Neural cell (in vitro differentiated cells): ENCODE measurements around the gene RCVRN. TPM values are rescaled to one million over a fixed set of nuclear protein-coding genes. Genes with fewer than 3 reads are reported as not detected.

Experiments used
- H2AFZ ChIP-seq: fragments of 200-600, 300-800 bp; sonication (generic), shearing (Covaris generic); 2 replicates; pipeline ENCODE4 v1.6.0; 2014; ENCODE audit warnings: low read depth, mild to moderate bottlenecking, antibody characterized with exemption, low read length, moderate library complexity
- H3F3A ChIP-seq: fragments of 200-600 bp; shearing (Covaris generic); 2 replicates; pipeline ENCODE4 v1.6.1; 2016; ENCODE audit warnings: mild to moderate bottlenecking, moderate library complexity, mixed read lengths, antibody characterized with exemption, low read length; ENCODE audit not compliant: insufficient read depth, poor library complexity, severe bottlenecking
- H3K27ac ChIP-seq: fragments of 200-600, 300-800 bp; sonication (generic), shearing (Covaris generic); 2 replicates; pipeline ENCODE4 v1.5.1; 2014; ENCODE audit warnings: mild to moderate bottlenecking, low read length, moderate library complexity
- H3K27me3 ChIP-seq: fragments of 300-800, 200-600 bp; sonication (generic), shearing (Covaris generic); 2 replicates; pipeline ENCODE4 v1.6.0; 2014; ENCODE audit warnings: mild to moderate bottlenecking, low read depth, low read length, moderate library complexity; ENCODE audit not compliant: insufficient read depth
- H3K36me3 ChIP-seq: fragments of 300-800, 200-600 bp; sonication (generic), shearing (Covaris generic); 2 replicates; pipeline ENCODE4 v1.5.1; 2014; ENCODE audit warnings: mild to moderate bottlenecking, antibody characterized with exemption, low read length, moderate library complexity; ENCODE audit not compliant: insufficient read depth
- H3K4me2 ChIP-seq: fragments of 300-800, 200-600 bp; sonication (generic), shearing (Covaris generic); 2 replicates; pipeline ENCODE4 v1.6.0; 2014; ENCODE audit warnings: mild to moderate bottlenecking, low read length
- H3K4me3 ChIP-seq: fragments of 300-800, 200-600 bp; sonication (generic), shearing (Covaris generic); 2 replicates; pipeline ENCODE4 v1.5.1; 2014; ENCODE audit warnings: mild to moderate bottlenecking, low read length, moderate library complexity
- H3K79me2 ChIP-seq: fragments of 200-600 bp; shearing (Covaris generic); replicated peaks from 2 replicates; pipeline ENCODE4 v1.6.0; 2014; ENCODE audit warnings: mild to moderate bottlenecking, low read length, moderate library complexity; ENCODE audit not compliant: insufficient read depth
- H3K9ac ChIP-seq: fragments of 300-800, 200-600 bp; sonication (generic), shearing (Covaris generic); 2 replicates; pipeline ENCODE4 v1.6.1; 2016; ENCODE audit warnings: mild to moderate bottlenecking, low read length, mixed read lengths
- H3K9me2 ChIP-seq: fragments of 200-600 bp; shearing (Covaris generic); 2 replicates; pipeline ENCODE4 v1.6.1; 2016; ENCODE audit warnings: mild to moderate bottlenecking, low read length, mixed read lengths; ENCODE audit not compliant: insufficient read depth
- H3K9me3 ChIP-seq: fragments of 200-600, 300-800 bp; sonication (generic), shearing (Covaris generic); 2 replicates; pipeline ENCODE4 v1.6.1; 2016; ENCODE audit warnings: mild to moderate bottlenecking, mixed run types, low read length, moderate library complexity, mixed read lengths
- H4K20me1 ChIP-seq: fragments of 200-600 bp; shearing (Covaris generic); 2 replicates; pipeline ENCODE4 v1.6.1; 2016; ENCODE audit warnings: mild to moderate bottlenecking, mixed run types; ENCODE audit not compliant: insufficient read depth
- EP300 ChIP-seq: fragments of 450-650 bp; conservative IDR thresholded peaks from 2 replicates; pipeline ENCODE4 v1.6.1; 2014; ENCODE audit warnings: antibody characterized with exemption, mild to moderate bottlenecking, moderate library complexity; ENCODE audit not compliant: poor library complexity, severe bottlenecking
- EZH2 ChIP-seq: fragments of 200-600, 300-800 bp; shearing (Covaris generic), sonication (generic); IDR thresholded peaks from 2 replicates; pipeline ENCODE4 v1.6.1; 2014; ENCODE audit warnings: antibody characterized with exemption, low read length, borderline replicate concordance, mild to moderate bottlenecking; ENCODE audit not compliant: insufficient read depth, poor library complexity, severe bottlenecking
- MXI1 ChIP-seq: fragments of 450-650 bp; conservative IDR thresholded peaks from 2 replicates; pipeline ENCODE4 v1.6.1; 2014; ENCODE audit warnings: antibody characterized with exemption, mild to moderate bottlenecking; ENCODE audit not compliant: poor library complexity, severe bottlenecking
- POLR2AphosphoS5 ChIP-seq: IDR thresholded peaks from 2 replicates; pipeline ENCODE4 v1.6.1; 2012
- RAD21 ChIP-seq: fragments of 450-650 bp; conservative IDR thresholded peaks from 2 replicates; pipeline ENCODE4 v1.6.1; 2014; ENCODE audit warnings: antibody characterized with exemption, mild to moderate bottlenecking, moderate library complexity
- SMC3 ChIP-seq: fragments of 450-650 bp; conservative IDR thresholded peaks from 2 replicates; pipeline ENCODE4 v1.6.1; 2014; ENCODE audit warnings: antibody characterized with exemption, mild to moderate bottlenecking, moderate library complexity; ENCODE audit not compliant: poor library complexity
- TAF1 ChIP-seq: IDR thresholded peaks from 2 replicates; pipeline ENCODE4 v1.6.1; 2012; ENCODE audit warnings: low read depth
- polyA plus RNA-seq: library from polyadenylated mRNA; depleted of rRNA; stranded (reverse); fragments of >200 nt; gene quantifications from 2 replicates; pipeline ENCODE4 v1.2.3, GENCODE V29; 2014
- TF ChIP-seq, protein P1 (sequence below): fragments of 450-650 bp; IDR thresholded peaks from 2 replicates; pipeline ENCODE4 v1.5.1; 2014; ENCODE audit warnings: antibody characterized with exemption, mild to moderate bottlenecking, moderate library complexity; ENCODE audit not compliant: poor library complexity, severe bottlenecking
- TF ChIP-seq, protein P2 (sequence below): IDR thresholded peaks from 2 replicates; pipeline ENCODE4 v1.6.1; 2012; ENCODE audit warnings: borderline replicate concordance

The RCVRN gene
- polyA plus RNA-seq, 1 donor from 2014 or later, result 1.1 TPM

DNA sequence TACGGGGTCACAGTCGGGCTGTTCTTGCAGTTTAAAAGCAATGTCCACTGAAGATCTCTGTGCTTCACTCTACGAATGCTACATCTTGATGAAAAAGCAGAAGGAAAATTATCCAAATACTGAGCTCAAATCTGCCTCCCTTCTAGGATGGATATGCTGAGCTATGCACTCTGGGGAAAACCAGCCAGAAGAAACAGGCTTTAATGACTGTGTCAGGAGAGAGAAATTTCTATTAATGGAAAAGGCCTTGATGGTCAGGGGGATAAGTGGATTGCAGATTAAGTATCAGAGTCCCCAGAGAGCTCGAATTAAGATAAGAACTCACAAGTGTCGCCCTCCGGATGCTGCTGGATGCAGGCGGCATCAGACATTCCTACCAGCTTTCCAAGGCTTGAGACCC is 39.6 kb upstream of the RCVRN start:
- Histone ChIP-seq H4K20me1 (no peaks in the 10 kb centered on the region), H3F3A (no peaks in the 10 kb centered on the region), H3K9me3 (no peaks in the 10 kb centered on the region), H2AFZ (no peak overlapping the region), H3K4me3 (no peak overlapping the region), H3K27me3 (no peaks in the 10 kb centered on the region), H3K9me2 (no peaks in the 10 kb centered on the region), H3K36me3 (no peaks in the 10 kb centered on the region), H3K9ac (no peak overlapping the region), H3K4me2 (no peak overlapping the region), H3K27ac (no peak overlapping the region), H3K79me2 (no peaks in the 10 kb centered on the region)
- TF ChIP-seq TAF1 (no peak), POLR2AphosphoS5 (no peak), SMC3 (no peak), RAD21 (no peak), MXI1 (no peak), EP300 (no peak), EZH2 (no peak)
- TF ChIP-seq, protein P1, sequence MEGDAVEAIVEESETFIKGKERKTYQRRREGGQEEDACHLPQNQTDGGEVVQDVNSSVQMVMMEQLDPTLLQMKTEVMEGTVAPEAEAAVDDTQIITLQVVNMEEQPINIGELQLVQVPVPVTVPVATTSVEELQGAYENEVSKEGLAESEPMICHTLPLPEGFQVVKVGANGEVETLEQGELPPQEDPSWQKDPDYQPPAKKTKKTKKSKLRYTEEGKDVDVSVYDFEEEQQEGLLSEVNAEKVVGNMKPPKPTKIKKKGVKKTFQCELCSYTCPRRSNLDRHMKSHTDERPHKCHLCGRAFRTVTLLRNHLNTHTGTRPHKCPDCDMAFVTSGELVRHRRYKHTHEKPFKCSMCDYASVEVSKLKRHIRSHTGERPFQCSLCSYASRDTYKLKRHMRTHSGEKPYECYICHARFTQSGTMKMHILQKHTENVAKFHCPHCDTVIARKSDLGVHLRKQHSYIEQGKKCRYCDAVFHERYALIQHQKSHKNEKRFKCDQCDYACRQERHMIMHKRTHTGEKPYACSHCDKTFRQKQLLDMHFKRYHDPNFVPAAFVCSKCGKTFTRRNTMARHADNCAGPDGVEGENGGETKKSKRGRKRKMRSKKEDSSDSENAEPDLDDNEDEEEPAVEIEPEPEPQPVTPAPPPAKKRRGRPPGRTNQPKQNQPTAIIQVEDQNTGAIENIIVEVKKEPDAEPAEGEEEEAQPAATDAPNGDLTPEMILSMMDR, result no peak
- TF ChIP-seq, protein P2, sequence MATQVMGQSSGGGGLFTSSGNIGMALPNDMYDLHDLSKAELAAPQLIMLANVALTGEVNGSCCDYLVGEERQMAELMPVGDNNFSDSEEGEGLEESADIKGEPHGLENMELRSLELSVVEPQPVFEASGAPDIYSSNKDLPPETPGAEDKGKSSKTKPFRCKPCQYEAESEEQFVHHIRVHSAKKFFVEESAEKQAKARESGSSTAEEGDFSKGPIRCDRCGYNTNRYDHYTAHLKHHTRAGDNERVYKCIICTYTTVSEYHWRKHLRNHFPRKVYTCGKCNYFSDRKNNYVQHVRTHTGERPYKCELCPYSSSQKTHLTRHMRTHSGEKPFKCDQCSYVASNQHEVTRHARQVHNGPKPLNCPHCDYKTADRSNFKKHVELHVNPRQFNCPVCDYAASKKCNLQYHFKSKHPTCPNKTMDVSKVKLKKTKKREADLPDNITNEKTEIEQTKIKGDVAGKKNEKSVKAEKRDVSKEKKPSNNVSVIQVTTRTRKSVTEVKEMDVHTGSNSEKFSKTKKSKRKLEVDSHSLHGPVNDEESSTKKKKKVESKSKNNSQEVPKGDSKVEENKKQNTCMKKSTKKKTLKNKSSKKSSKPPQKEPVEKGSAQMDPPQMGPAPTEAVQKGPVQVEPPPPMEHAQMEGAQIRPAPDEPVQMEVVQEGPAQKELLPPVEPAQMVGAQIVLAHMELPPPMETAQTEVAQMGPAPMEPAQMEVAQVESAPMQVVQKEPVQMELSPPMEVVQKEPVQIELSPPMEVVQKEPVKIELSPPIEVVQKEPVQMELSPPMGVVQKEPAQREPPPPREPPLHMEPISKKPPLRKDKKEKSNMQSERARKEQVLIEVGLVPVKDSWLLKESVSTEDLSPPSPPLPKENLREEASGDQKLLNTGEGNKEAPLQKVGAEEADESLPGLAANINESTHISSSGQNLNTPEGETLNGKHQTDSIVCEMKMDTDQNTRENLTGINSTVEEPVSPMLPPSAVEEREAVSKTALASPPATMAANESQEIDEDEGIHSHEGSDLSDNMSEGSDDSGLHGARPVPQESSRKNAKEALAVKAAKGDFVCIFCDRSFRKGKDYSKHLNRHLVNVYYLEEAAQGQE, result no peak

DNA sequence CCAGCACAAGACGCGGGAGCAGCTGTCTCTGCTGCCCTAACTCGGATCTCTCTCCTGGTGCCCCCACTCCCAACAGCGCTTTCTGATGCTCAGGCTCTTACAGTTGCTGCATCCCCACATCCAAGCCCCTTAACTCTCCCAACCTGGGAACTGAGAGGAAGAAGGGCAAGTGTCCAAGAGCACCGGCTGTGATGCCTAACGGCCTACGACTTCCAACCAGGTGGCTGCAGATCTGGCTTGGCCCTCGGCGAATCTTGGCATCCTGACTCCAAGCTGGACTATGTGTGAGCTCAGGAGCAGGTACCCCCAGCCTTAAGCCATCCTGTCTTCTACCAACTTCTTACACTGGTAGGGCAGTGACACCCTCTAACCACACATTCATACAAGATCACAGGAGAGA is 38.3 kb upstream of the RCVRN start:
- Histone ChIP-seq H3K27me3 (no peaks in the 10 kb centered on the region), H4K20me1 (no peaks in the 10 kb centered on the region), H3K9ac (no peak overlapping the region), H3K36me3 (peaks cover 7% of the 10 kb centered on the region), H3K9me3 (peaks cover 5% of the 10 kb centered on the region), H3K4me3 (no peak overlapping the region), H3K9me2 (no peaks in the 10 kb centered on the region), H2AFZ (no peak overlapping the region), H3F3A (no peaks in the 10 kb centered on the region), H3K79me2 (no peaks in the 10 kb centered on the region), H3K27ac (no peak overlapping the region), H3K4me2 (no peak overlapping the region)
- TF ChIP-seq TAF1 (no peak), POLR2AphosphoS5 (no peak), SMC3 (no peak), EZH2 (no peak), EP300 (no peak), RAD21 (no peak), MXI1 (no peak)
- TF ChIP-seq, protein P2, result no peak
- TF ChIP-seq, protein P1, result no peak
